Measurements from ENCODE around the gene SLCO6A1.

Gene SLCO6A1

GRCh38 chr5:102453716-102454115, 45.1 kb downstream of the SLCO6A1 start:
- in situ Hi-C loops (cut with MboI; ENCODE audit: low sequenced_read_pairs): no loop called here

GRCh38 chr5:102451082-102451481, 47.7 kb downstream of the SLCO6A1 start:
- in situ Hi-C loops (cut with MboI; ENCODE audit: low sequenced_read_pairs): no loop called here

DNA sequence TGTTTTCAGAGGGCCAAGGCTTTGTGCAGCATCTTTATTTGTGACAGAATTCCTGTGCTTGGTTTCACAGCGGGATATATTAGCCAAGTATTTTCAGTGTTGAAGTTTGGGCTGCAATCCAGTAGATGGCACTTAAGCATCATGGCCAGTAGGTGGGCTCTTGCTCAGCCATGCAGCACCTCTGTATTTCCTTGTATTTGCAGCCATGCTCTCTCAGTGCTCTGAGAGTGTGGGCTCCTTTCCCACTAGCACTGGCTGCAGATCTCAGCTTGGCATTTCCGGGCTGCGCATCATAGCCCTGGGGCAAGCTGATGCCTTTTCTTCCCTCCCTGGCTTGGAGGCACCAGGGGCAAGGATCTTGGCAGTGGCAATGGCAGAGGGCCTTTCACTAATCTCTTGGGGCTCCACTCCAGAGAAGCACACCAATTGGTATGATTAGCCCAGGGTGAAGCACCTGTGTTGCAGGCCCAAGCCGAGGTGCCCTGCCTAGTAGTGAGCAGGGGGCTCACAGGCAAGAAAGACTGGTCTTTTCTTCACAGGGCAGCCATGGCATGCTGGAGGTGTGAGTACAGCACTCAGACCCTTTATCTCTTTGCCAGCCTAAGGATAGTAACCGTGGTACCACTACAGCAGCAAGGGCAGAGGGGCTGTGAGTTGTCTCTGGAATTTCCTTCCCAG, 48.3 kb downstream of the SLCO6A1 start:
- in situ Hi-C loops (cut with MboI; ENCODE audit: low sequenced_read_pairs): no loop called here

DNA sequence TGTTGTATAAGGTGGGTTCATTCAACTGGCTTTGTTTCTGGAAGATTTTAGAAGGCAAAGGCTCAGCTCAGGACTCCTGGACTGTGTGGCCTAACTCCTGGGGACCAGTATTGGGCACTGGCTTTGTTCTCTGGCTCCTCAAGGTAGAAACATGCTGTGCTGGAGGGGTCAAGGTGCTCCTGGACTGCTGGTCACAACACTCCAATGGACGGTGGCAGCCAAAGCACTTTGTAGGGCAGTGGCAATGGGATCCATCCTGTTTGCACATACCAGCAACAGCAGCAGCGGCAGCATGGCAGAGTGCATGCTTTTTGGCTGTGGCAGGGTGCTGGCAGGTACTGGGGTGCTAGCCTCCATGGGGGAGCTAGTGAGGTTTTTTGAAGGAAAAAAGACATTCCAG, 65.3 kb downstream of the SLCO6A1 start:
- in situ Hi-C loops (cut with MboI; ENCODE audit: low sequenced_read_pairs): no loop called here

- in situ Hi-C loops (cut with MboI; ENCODE audit: low sequenced_read_pairs): no loop called here
Measured at GRCh38 chr5:102421647-102422046, 77.2 kb downstream of the SLCO6A1 start.

DNA sequence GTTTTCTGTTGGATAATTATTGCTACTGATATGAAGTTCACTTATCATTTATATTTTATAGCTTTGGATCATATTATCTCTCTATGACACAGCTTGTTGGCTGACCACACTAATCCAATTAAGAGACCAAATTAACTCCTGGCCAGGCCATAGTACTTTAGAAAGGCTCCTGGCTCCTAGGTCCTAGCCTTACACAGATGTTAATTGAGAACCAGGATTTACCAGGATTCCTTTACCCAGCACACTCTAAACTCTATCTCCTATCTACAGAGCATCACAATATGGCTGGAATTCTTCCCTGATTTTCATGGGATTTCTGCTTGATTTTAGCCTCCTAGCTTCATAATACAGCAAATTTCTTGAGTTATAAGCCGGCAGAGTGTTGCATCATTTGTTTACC, 80.3 kb downstream of the SLCO6A1 start:
- in situ Hi-C loops (cut with MboI; ENCODE audit: low sequenced_read_pairs): no loop called here

DNA sequence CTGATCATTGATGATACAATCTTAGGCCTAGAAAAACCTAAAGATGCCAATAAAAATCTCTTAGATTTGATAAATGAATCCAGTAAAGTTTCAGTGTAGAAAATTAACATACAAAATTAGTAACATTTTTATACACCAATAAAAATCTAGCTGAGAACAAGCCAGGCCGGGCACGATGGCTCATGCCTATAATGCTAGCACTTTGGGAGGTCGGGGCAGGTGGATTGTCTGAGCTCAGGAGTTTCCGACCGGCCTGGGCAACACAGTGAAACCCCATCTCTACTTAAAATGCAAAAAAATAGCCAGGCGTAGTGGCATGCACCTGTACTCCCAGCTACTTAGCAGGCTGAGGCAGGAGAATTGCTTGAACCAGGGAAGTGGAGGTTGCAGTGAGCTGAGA, 84.4 kb downstream of the SLCO6A1 start:
- in situ Hi-C loops (cut with MboI; ENCODE audit: low sequenced_read_pairs): no loop called here

DNA sequence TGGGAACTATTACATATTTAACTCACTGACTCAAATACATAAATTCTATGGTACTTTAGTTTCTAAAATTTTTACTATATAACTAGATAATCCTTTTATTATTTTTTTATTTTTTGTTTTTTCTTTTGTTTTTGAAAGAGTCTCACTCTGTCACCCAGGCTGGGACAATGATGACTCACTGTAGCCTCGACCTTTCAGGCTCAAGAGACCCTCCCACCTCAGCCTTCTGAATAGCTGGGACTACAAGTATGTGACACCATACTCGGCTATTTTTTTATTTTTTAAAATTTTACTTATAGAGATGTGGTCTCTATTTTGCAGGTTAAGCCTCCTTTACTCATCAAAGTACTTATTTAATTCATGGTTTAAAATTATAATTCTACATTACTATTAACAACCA, 110.6 kb downstream of the SLCO6A1 start:
- in situ Hi-C loops (cut with MboI; ENCODE audit: low sequenced_read_pairs): no loop called here

DNA sequence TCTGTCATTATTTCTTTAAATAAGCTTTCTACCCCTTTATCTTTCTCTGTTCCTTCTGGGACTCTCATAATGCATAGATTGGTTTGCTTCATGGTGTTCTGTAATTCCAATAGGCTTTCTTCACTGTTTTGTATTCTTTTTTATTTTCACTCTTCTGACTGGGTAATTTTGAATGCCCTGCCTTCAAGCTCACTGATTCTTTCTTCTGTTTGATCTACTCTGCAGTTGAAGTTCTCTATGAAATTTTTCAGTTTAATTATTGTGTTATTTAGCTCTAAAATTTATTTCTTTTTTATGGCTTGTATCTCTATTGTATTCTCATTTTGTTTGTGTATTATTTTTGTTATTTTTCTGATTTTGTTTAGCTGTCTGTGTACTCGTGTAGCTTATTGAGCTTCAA, 113.4 kb downstream of the SLCO6A1 start:
- in situ Hi-C loops (cut with MboI; ENCODE audit: low sequenced_read_pairs): no loop called here

DNA sequence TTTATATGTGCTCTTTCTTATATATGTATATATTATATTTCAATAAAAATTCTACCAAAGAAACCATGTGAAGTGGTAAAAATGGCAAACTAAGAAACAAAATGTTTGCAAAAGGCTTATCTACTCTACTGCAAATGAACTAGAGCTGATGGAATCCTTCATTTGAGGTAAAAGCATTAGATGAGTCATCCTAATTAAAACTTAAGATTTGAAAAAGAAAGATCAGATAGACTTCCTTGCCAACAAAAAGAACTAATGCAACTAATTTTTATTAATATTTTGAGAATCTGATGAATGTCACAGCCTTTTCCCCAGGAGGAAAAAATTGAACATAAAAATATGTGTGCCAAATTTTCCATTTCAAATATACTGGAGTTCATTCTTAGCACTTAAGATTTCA, 118.6 kb downstream of the SLCO6A1 start:
- in situ Hi-C loops (cut with MboI; ENCODE audit: low sequenced_read_pairs): no loop called here

GRCh38 chr5:102375876-102376275, 122.9 kb downstream of the SLCO6A1 start:
- in situ Hi-C loops (cut with MboI; ENCODE audit: low sequenced_read_pairs): no loop called here

DNA sequence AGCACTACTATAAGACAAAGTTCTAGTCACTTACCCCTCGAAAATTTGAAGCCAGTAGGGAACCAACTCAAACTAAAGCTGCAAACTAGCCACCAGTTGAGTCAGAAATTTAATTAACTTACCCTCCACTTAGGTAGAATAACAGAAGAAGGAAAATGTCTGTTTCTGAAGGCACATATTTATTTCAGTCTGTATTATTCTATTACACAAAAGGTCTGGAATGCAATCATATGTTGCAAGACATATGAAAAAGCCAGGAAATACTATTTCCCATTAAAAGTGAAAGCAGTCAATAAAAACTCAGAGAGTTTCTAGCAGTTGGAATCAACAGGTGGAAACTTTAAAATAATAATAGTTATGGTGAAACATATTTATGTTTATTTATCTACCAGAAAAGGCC, 123.5 kb downstream of the SLCO6A1 start:
- in situ Hi-C loops (cut with MboI; ENCODE audit: low sequenced_read_pairs): no loop called here

DNA sequence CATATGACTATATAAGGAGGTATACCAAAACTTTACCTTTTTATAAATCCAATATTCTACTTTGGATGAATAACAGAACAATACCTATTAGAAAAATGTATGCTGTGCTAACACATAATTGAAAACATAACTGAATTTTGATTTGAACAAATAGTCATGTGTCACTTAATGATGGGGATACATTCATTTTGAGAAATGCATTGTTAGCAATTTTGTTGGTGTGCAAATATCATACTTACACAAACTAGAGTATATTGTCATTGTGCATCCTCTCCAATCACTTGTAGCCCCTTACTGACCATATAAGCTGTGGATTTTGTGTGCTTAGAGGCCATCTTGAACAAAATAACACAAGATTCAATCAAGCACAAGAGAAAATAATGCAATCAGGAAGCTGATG, 130.4 kb downstream of the SLCO6A1 start:
- in situ Hi-C loops (cut with MboI; ENCODE audit: low sequenced_read_pairs): no loop called here

- in situ Hi-C loops (cut with MboI; ENCODE audit: low sequenced_read_pairs): no loop called here
Measured at GRCh38 chr5:102341681-102342288, 157.0 kb downstream of the SLCO6A1 start.

- in situ Hi-C loops (cut with MboI; ENCODE audit: low sequenced_read_pairs): no loop called here
Measured at GRCh38 chr5:102324714-102325113, 174.1 kb downstream of the SLCO6A1 start.
